Glomerular visceral epithelial cell (primary cell): ENCODE results near the gene HGF.
A peak's percentile ranks its signal among the peaks of the same experiment; 100 is the strongest.

ENCODE experiments used
- DNase-seq: peaks from one replicate; pipeline ENCODE4 v3.0.0-alpha.2; 2016; ENCODE audit errors: extremely low spot score

Gene HGF

GRCh38 chr7:81684033-81684432, 85.8 kb downstream of the HGF start:
- no peak for DNase-seq

DNA sequence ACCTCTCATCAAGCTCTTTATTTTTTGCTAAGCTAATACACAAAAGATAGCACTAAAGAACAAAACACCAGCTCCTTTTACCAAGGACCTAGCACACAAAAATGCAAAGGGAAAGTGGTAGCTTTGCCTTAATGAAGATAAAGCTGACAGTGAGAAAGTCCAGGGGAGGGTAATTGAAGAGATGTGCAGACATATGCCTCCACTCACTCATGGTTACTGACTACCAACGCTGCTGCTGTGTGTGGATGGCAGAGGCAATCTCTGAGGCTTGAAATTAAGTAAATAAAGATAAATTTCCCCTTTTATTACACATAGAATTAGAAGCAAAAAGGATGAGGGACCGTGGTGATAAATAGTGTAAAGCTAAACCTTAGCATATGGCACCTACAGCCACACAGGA, 87.0 kb downstream of the HGF start:
- no peak for DNase-seq

DNA sequence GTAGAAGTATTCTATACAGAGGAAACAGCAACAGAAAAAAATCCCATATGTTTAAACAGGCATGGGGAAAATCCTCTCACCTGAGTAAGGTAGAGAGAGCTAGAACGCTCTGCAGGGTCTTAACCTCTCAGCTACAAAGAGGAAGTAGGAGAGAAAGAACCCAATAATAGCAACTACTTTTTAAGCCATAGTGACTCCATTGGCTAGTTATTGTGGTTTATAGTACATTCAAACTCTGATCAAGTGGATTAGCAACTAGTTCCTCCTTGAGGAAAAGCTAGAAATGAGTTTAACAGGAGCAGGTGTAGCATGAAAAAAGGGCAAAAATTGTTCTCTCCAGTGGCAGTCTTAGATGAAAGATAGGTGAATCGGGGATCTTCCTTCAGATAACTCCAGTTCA, 89.7 kb downstream of the HGF start:
- no peak for DNase-seq

GRCh38 chr7:81676813-81677212, 93.0 kb downstream of the HGF start:
- peak; percentile 17 for DNase-seq

GRCh38 chr7:81676105-81676811, 93.6 kb downstream of the HGF start:
- DNase-seq: no peak

GRCh38 chr7:81674431-81674830, 95.4 kb downstream of the HGF start:
- no peak for DNase-seq

- no peak for DNase-seq
Measured at GRCh38 chr7:81672872-81673271, 97.0 kb downstream of the HGF start.

DNA sequence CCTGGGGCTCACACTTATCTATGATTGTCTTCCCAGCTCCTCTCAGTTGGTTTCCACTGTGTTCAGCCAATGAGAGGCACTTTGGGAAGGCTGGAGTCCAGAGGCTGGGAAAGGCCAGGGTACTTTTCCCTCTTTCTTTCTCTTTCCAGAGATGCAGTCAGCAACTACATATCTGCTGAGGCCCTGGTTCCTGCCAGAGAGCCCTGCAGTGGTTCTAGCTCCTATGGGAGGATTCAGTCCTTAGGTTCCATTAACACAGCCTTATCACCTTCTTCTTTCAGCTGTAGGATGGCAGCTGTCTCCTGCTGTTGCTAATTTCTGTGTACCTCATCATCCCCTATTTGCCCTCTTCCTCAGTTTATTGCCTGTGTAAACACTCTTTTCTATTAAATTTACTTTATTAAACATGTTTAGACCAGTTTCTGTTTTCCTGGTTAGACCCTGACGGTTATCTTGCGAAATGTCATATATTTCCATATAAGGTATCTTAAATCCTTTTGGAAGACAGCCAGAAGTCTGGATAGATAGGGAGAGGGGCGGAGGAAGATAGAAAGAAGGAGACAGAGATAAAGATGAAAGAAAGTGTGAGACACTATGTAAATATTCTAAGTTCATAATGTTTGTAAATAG, 100.3 kb downstream of the HGF start:
- DNase-seq: no peak

- no peak for DNase-seq
Measured at GRCh38 chr7:81666209-81666608, 103.6 kb downstream of the HGF start.

- DNase-seq: no peak
Measured at GRCh38 chr7:81665236-81665635, 104.6 kb downstream of the HGF start.

DNA sequence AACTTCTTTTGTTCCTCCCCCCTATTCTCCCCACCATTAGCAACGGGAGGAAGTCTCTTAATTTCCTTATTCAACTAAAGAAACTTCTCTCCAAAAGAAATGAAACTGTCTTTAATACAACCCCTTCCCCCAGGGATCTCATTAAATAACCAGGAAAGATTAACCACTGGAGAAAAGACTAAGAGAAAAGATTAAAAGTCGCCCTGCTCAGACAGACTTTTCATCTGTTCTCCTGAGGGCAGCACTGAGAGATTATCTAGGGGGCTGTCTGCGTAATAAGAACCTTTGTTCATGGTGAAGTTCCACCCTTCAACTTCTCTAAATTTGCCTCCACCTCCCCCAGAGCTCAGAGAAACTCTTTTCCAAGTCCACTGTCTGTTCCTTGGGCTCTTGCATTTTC, 105.5 kb downstream of the HGF start:
- no peak for DNase-seq

- no peak for DNase-seq
Measured at GRCh38 chr7:81662531-81662930, 107.3 kb downstream of the HGF start.

DNA sequence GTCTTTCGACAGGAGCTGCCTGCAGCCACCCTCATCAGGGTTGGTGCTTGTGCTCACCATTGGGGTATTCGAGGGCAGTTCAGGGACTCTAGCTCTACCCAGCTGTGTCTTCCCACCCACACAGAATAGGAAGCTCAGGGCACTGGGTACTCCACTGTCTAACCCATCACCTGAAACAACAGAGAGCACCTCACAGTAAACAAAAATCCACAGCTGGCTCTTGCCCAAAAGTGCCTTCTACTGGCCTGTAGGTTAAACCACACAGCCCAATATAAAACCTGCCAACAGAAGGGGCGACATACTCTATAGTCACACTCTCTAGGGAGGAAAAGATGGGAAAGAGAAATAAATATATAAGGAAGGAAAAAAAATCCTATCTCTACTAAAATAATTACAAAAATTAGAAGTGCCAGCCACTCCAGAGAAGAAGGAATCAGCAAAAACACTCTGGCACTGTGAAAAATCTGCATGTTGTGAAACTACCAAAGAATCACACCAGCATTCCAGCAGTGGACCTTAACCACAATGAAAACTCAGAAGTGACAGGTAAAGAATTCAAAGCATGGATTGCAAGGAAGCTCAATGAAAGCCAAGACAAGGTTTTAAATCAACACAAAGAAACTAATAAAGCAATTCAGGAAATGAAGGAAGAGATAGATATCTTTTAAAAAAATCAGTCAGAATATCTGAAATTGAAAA, 110.0 kb downstream of the HGF start:
- no peak for DNase-seq

DNA sequence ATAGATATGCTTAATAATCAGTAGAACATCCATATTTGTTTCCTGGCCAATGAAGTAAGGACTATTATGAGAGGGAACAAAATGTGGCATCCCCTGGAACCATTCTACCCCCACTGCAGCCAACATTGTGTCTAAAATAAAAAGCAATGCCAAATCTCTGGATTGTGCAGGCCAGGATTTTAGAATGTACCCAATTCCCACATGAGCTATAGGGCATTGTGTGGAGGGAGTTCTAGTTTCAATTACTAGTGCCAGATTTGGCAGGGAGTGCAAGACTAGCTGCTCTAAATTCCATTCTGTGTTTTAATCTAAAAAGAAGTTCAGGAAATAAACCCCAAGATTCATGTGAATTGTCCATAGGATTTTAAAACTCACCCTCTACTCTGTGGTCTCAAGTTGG, 112.3 kb downstream of the HGF start:
- DNase-seq: no peak

DNA sequence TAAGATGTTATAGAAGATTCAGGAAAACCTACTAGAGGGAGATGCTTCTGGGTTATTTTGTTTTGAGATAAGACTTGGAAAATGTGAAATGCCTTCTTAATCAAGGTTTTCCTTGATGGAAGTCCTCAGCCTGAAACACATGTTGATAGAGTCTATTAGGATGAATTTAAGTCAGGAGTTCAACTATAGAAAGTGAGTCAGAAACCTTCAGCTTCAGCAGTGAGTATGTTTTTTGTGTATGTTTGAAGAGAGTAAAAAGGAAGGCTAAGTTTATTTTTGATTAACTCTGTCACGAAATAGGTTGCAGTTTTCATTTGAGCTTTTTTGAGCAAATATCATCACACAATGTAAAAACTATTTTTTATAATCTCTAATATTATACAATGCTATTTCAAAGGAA, 114.6 kb downstream of the HGF start:
- DNase-seq: no peak

DNA sequence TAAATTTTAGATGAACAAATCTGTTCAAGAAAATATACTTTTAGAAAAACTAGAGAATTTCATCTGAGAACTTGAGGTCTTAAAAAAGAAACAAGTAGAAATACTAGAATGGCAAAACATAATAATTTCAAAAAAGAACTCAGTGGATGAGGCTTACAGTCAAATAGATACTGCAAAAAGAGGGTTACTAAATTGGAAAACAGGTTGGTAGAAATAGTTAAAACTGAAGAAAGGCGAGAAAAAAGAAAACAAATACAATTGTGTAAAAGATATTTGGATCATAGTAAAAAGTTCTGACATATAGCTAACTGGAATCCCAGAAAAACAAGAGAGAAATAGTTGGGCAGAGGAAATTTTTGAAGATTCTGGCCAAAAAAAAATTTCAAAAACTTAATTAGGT, 117.6 kb downstream of the HGF start:
- no peak for DNase-seq
